Type B pancreatic cell (in vitro differentiated cells): Measurements from ENCODE around the gene JPH4. TPM values are rescaled to one million over a fixed set of nuclear protein-coding genes. Genes with fewer than 3 reads are reported as not detected.

Experiments used
- DNase-seq: peaks from one replicate; pipeline ENCODE4 v3.0.0; 2021; ENCODE audit warnings: mixed read lengths; ENCODE audit not compliant: unreplicated experiment; ENCODE audit errors: extremely low spot score
- H3K27ac Mint-ChIP-seq: 2 replicates; pipeline ENCODE4 v1.8.0; 2021; ENCODE audit warnings: mild to moderate bottlenecking, mixed read lengths
- H3K27me3 Mint-ChIP-seq: 2 replicates; pipeline ENCODE4 v1.8.0; 2021; ENCODE audit warnings: mixed read lengths
- H3K36me3 Mint-ChIP-seq: 2 replicates; pipeline ENCODE4 v1.8.0; 2021; ENCODE audit warnings: mixed read lengths
- H3K4me1 Mint-ChIP-seq: one replicate; pipeline ENCODE4 v1.8.0; 2021; ENCODE audit warnings: mixed read lengths; ENCODE audit not compliant: unreplicated experiment
- H3K4me3 Mint-ChIP-seq: 2 replicates; pipeline ENCODE4 v1.8.0; 2021; ENCODE audit warnings: mild to moderate bottlenecking, mixed read lengths
- H3K9me3 Mint-ChIP-seq: 2 replicates; pipeline ENCODE4 v1.8.0; 2021; ENCODE audit warnings: mixed read lengths
- total RNA-seq: library from RNA; stranded (reverse); gene quantifications from 2 replicates; pipeline ENCODE4 v1.2.1, GENCODE V29; 2021; ENCODE audit warnings: low replicate concordance
- TF ChIP-seq, protein P1 (sequence below): fragments of 200-600 bp; sonication (generic); conservative IDR thresholded peaks from 2 replicates; pipeline ENCODE4 v1.5.0; 2021; ENCODE audit warnings: antibody characterized with exemption, mild to moderate bottlenecking

JPH4 gene
- total RNA-seq, 1 donor from 2014 or later = 8.3 TPM

DNA sequence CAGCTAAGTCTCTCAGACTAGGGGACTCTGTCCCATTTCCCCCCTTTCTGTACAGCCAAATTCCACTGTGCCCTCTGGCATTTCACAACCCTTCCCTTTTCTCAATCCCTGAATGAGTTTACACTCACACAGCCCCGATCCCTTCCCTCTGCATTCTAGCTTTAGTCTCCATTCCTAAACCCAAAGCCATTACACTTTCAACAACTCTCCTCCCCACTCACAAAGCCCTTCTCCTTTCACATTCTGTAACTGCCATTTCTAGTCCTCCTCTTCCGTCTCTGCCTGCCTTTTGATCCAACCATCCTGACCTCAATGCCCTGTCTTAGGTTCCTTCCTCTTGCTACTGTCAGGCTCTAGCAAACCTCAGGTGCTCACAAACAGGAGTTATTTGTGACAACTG lies 30.7 kb downstream of the JPH4 start:
- Mint-ChIP-seq H3K4me3 (no peak overlapping the region), H3K27ac (no peak overlapping the region), H3K36me3 (peaks cover 4% of the 10 kb centered on the region), H3K4me1 (peaks cover 17% of the 10 kb centered on the region), H3K27me3 (no peaks in the 10 kb centered on the region), H3K9me3 (no peaks in the 10 kb centered on the region)
- DNase-seq = no peak
- TF ChIP-seq, protein P1, sequence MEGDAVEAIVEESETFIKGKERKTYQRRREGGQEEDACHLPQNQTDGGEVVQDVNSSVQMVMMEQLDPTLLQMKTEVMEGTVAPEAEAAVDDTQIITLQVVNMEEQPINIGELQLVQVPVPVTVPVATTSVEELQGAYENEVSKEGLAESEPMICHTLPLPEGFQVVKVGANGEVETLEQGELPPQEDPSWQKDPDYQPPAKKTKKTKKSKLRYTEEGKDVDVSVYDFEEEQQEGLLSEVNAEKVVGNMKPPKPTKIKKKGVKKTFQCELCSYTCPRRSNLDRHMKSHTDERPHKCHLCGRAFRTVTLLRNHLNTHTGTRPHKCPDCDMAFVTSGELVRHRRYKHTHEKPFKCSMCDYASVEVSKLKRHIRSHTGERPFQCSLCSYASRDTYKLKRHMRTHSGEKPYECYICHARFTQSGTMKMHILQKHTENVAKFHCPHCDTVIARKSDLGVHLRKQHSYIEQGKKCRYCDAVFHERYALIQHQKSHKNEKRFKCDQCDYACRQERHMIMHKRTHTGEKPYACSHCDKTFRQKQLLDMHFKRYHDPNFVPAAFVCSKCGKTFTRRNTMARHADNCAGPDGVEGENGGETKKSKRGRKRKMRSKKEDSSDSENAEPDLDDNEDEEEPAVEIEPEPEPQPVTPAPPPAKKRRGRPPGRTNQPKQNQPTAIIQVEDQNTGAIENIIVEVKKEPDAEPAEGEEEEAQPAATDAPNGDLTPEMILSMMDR = no peak

- peaks cover 9% of the 10 kb centered on the region for H3K36me3 Mint-ChIP-seq
- no peaks in the 10 kb centered on the region for H3K9me3 Mint-ChIP-seq
- no peak for DNase-seq
- TF ChIP-seq, protein P1 = no peak
- H3K27ac Mint-ChIP-seq = no peak overlapping the region
- H3K27me3 Mint-ChIP-seq = no peaks in the 10 kb centered on the region
- H3K4me3 Mint-ChIP-seq = no peak overlapping the region
- H3K4me1 Mint-ChIP-seq = peaks cover 17% of the 10 kb centered on the region
These were observed 32.0 kb downstream of the JPH4 start for GRCh38 chr14:23546450-23547035.

DNA sequence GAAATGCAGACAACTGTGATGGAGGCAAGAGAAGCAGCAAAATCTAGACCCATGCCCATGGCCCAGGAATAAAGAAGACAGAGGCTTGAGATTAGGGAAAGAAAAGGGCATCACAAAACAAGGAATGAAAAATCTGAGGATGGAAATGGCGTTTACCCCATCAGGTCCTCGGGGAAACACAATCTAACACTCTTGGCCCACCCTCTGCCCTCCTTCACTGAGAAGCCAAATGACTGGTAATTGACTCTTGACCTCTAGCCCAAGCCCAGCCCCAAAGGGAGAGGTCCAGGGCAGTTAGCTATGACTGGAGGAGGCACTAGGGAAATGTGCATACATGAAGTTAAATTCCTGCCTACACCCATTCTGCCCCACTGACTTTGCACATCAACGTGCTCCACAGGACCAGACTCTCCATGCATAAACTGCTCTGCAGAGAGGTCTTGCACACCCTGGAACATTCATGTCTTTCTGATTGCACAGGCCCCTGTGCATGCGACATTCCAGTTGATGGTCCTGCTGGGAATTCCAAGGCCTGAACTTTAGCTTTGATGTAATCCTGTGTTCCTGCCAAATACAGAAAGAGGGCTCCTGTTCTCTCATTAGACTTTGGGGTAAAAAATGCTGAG lies 32.7 kb downstream of the JPH4 start:
- H3K27me3 Mint-ChIP-seq = no peaks in the 10 kb centered on the region
- TF ChIP-seq, protein P1 = no peak

GRCh38 chr14:23544511-23545447 lies 33.8 kb downstream of the JPH4 start:
- no peaks in the 10 kb centered on the region for H3K9me3 Mint-ChIP-seq
- no peak overlapping the region for H3K27ac Mint-ChIP-seq
- no peaks in the 10 kb centered on the region for H3K27me3 Mint-ChIP-seq
- peaks cover 17% of the 10 kb centered on the region for H3K4me1 Mint-ChIP-seq
- peaks cover 9% of the 10 kb centered on the region for H3K36me3 Mint-ChIP-seq
- no peak for DNase-seq
- TF ChIP-seq, protein P1 = no peak
- peak overlapping the region; percentile 71 for H3K4me3 Mint-ChIP-seq

More for the DNA sequence above, 32.7 kb downstream of the JPH4 start:
- no peak for DNase-seq
- no peak overlapping the region for H3K27ac Mint-ChIP-seq
- no peaks in the 10 kb centered on the region for H3K9me3 Mint-ChIP-seq
- H3K4me1 Mint-ChIP-seq = peaks cover 17% of the 10 kb centered on the region
- no peak overlapping the region for H3K4me3 Mint-ChIP-seq
- H3K36me3 Mint-ChIP-seq = peaks cover 9% of the 10 kb centered on the region

- Mint-ChIP-seq H3K9me3 (no peaks in the 10 kb centered on the region), H3K27me3 (no peaks in the 10 kb centered on the region), H3K36me3 (peaks cover 9% of the 10 kb centered on the region), H3K27ac (no peak overlapping the region), H3K4me3 (no peak overlapping the region), H3K4me1 (peaks cover 31% of the 10 kb centered on the region)
- TF ChIP-seq, protein P1 = no peak
- no peak for DNase-seq
These were observed 35.2 kb downstream of the JPH4 start for GRCh38 chr14:23543403-23543802.
